ENCODE results near the gene FGF14. TPM values are rescaled to one million over a fixed set of nuclear protein-coding genes. Genes with fewer than 3 reads are reported as not detected.

Gene FGF14
- total and polyA plus RNA-seq, 2 donors (not counting 1 experiment from before 2014, with no cell fraction given) = under 0.01 TPM; not detected in 1

GRCh38 chr13:102255409-102255808, 146.4 kb downstream of the FGF14 start:
- Histone ChIP-seq H3K27me3 (replicated peaks in 1 of 4; ENCODE audit: control extremely low read depth in 1 of 4, control insufficient read depth in 3 of 4, insufficient read depth in 4 of 4, low read length in 3 of 4) (no peaks in the 10 kb centered on the region), H3K9me3 (ENCODE audit: control extremely low read depth in 1 of 3, control insufficient read depth in 2 of 3, insufficient read depth in 1 of 3, low read length in 2 of 3) (peaks cover 0 to 9% (median 0%) of the 10 kb centered on the region in 3 donors), H3K79me2 (ENCODE audit: control insufficient read depth, insufficient read depth, low read length) (no peaks in the 10 kb centered on the region), H3K4me1 (ENCODE audit: control insufficient read depth in 2 of 2, insufficient read depth in 2 of 2, low read length in 2 of 2) (no peaks in the 10 kb centered on the region), H2AFZ (ENCODE audit: insufficient read depth, low read depth, low read length, poor library complexity, severe bottlenecking) (no peak overlapping the region), H3K4me3 (ENCODE audit: control extremely low read depth in 1 of 5, extremely low read depth in 1 of 5, insufficient read depth in 1 of 5, low read depth in 2 of 5, low read length in 4 of 5) (no peak overlapping the region), H3K36me3 (replicated peaks in 1 of 2; ENCODE audit: control extremely low read depth in 1 of 2, control insufficient read depth in 1 of 2, extremely low read depth in 1 of 2, insufficient read depth in 2 of 2, low read length in 1 of 2) (no peaks in the 10 kb centered on the region), H3K27ac (ENCODE audit: low read length in 2 of 2) (no peak overlapping the region), H4K20me1 (ENCODE audit: control insufficient read depth, insufficient read depth, low read length, poor library complexity, severe bottlenecking) (no peaks in the 10 kb centered on the region), H3K4me2 (replicated peaks; ENCODE audit: low read depth, low read length, poor library complexity, severe bottlenecking) (no peak overlapping the region), H3K9ac (ENCODE audit: low read length) (no peak overlapping the region)
- H3K27me3 Mint-ChIP-seq = no peaks in the 10 kb centered on the region
- POLR2A ChIA-PET = no interaction called here
- no peak overlapping the region for H3K4me3 Mint-ChIP-seq
- DNase-seq (no peak), ATAC-seq (ENCODE audit: low read depth) (no peak)
- H3K27ac Mint-ChIP-seq = no peak overlapping the region
- H3K4me1 Mint-ChIP-seq = no peaks in the 10 kb centered on the region
- no peaks in the 10 kb centered on the region for H3K9me3 Mint-ChIP-seq (ENCODE audit: insufficient read depth)
- TF ChIP-seq EZH2 (IDR thresholded peaks at IDR 0.05; ENCODE audit: borderline replicate concordance, insufficient read depth, low read depth, low read length, poor library complexity, severe bottlenecking) = no peak
- TF ChIP-seq, protein P1, sequence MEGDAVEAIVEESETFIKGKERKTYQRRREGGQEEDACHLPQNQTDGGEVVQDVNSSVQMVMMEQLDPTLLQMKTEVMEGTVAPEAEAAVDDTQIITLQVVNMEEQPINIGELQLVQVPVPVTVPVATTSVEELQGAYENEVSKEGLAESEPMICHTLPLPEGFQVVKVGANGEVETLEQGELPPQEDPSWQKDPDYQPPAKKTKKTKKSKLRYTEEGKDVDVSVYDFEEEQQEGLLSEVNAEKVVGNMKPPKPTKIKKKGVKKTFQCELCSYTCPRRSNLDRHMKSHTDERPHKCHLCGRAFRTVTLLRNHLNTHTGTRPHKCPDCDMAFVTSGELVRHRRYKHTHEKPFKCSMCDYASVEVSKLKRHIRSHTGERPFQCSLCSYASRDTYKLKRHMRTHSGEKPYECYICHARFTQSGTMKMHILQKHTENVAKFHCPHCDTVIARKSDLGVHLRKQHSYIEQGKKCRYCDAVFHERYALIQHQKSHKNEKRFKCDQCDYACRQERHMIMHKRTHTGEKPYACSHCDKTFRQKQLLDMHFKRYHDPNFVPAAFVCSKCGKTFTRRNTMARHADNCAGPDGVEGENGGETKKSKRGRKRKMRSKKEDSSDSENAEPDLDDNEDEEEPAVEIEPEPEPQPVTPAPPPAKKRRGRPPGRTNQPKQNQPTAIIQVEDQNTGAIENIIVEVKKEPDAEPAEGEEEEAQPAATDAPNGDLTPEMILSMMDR (IDR thresholded peaks at IDR 0.05) = no peak
- CTCF ChIA-PET = no interaction called here
- intact Hi-C loops (cut with micrococcal nuclease) = no loop called here

GRCh38 chr13:102251817-102252216, 150.0 kb downstream of the FGF14 start:
- 81% methylated on average over 3 of the region's 3 CpGs for WGBS (ENCODE audit: insufficient coverage)
- H3K9me3 ChIP-seq (ENCODE audit: control extremely low read depth in 1 of 3, control insufficient read depth in 2 of 3, insufficient read depth in 1 of 3, low read length in 2 of 3) = no peaks in the 10 kb centered on the region
- CTCF ChIA-PET = no interaction called here
- DNase-seq (no peak), ATAC-seq (ENCODE audit: low read depth) (no peak)
- POLR2A ChIA-PET = no interaction called here
- H2AFZ ChIP-seq (ENCODE audit: insufficient read depth, low read depth, low read length, poor library complexity, severe bottlenecking) = no peak overlapping the region
- H3K36me3 ChIP-seq (replicated peaks in 1 of 2; ENCODE audit: control extremely low read depth in 1 of 2, control insufficient read depth in 1 of 2, extremely low read depth in 1 of 2, insufficient read depth in 2 of 2, low read length in 1 of 2) = no peaks in the 10 kb centered on the region
- no peak for TF ChIP-seq EZH2 (IDR thresholded peaks at IDR 0.05; ENCODE audit: borderline replicate concordance, insufficient read depth, low read depth, low read length, poor library complexity, severe bottlenecking)
- TF ChIP-seq, protein P1 (IDR thresholded peaks at IDR 0.05) = no peak
- no peak overlapping the region for H3K4me2 ChIP-seq (replicated peaks; ENCODE audit: low read depth, low read length, poor library complexity, severe bottlenecking)
- no peak overlapping the region for H3K27ac ChIP-seq (ENCODE audit: low read length in 2 of 2)
- H3K9ac ChIP-seq (ENCODE audit: low read length) = no peak overlapping the region
- H3K79me2 ChIP-seq (ENCODE audit: control insufficient read depth, insufficient read depth, low read length) = no peaks in the 10 kb centered on the region
- no peak overlapping the region for H3K4me3 ChIP-seq (ENCODE audit: control extremely low read depth in 1 of 5, extremely low read depth in 1 of 5, insufficient read depth in 1 of 5, low read depth in 2 of 5, low read length in 4 of 5)
- Mint-ChIP-seq H3K27ac (no peak overlapping the region), H3K27me3 (no peaks in the 10 kb centered on the region), H3K4me3 (no peak overlapping the region), H3K9me3 (ENCODE audit: insufficient read depth) (no peaks in the 10 kb centered on the region), H3K4me1 (no peaks in the 10 kb centered on the region)
- intact Hi-C loops (cut with micrococcal nuclease) = no loop called here
- no peaks in the 10 kb centered on the region for H3K4me1 ChIP-seq (ENCODE audit: control insufficient read depth in 2 of 2, insufficient read depth in 2 of 2, low read length in 2 of 2)
- no peaks in the 10 kb centered on the region for H3K27me3 ChIP-seq (replicated peaks in 1 of 4; ENCODE audit: control extremely low read depth in 1 of 4, control insufficient read depth in 3 of 4, insufficient read depth in 4 of 4, low read length in 3 of 4)
- no peaks in the 10 kb centered on the region for H4K20me1 ChIP-seq (ENCODE audit: control insufficient read depth, insufficient read depth, low read length, poor library complexity, severe bottlenecking)

Data from B cell (primary cell).